GM20431 (cell line): ENCODE data around the gene ZFYVE26.

Source experiments
- in situ Hi-C: fragments of 300-500 bp; cut with MseI, MboI; formaldehyde crosslinking; loops from one replicate; pipeline ENCODE4 v1.15.0; 2020; ENCODE audit warnings: low sequenced_read_pairs; ENCODE audit not compliant: unreplicated experiment

The ZFYVE26 gene

GRCh38 chr14:67719385-67719784, 97.0 kb downstream of the ZFYVE26 start:
- in situ Hi-C loops: loop anchor here (25.0 kb wide), 1 partner anchor 307 kb away; the partner anchor contains the start of gene PLEK2

DNA sequence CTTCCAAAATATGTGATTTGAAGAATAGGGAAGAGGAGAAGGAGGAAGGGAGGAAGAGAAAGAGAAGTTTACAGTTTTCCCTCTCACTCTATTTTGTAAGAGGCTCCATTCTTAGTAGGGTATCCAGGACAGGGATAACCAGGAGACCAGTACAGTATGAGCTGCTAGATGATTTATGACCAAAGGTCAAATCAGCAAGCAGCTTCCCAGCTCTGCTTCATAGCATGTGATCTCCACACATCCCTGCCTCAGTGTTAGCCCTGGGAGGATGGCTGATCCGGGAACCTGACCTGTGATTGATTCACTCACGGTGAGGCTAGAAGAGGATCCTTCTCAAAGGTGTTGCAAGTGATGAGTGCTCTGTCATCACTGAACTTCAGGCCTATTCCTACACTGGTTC, 98.1 kb downstream of the ZFYVE26 start:
- in situ Hi-C loops: loop anchor here (25.0 kb wide), 1 partner anchor 306 kb away; the partner anchor contains the start of gene PLEK2

DNA sequence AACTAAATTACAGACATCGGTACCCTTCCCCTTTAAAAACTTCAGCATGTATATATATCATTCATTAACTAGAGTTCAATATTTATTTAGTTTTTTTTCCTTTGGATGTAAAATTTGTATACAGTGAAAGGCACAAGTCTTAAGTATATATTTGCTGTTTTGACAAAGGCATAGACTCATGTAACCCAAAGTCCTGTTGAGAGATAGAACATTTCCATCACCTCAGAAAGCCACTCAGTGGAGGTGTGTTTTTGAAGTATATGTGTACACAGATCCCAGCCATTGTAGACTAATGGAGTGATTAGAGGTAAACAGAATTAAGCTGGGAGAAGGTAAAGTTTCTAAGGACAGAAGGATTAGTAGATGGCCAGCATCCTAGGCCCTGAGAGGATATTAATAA, 99.3 kb downstream of the ZFYVE26 start:
- in situ Hi-C loops: loop anchor here (25.0 kb wide), 1 partner anchor 305 kb away; the partner anchor contains the start of gene PLEK2

GRCh38 chr14:67710209-67710608, 106.2 kb downstream of the ZFYVE26 start:
- in situ Hi-C loops: loop anchor here (25.0 kb wide), 1 partner anchor 298 kb away; the partner anchor contains the start of gene PLEK2

- in situ Hi-C loops: loop anchor here (25.0 kb wide), 1 partner anchor 297 kb away; the partner anchor contains the start of gene PLEK2
Observed at GRCh38 chr14:67709796-67710195, 106.6 kb downstream of the ZFYVE26 start.

DNA sequence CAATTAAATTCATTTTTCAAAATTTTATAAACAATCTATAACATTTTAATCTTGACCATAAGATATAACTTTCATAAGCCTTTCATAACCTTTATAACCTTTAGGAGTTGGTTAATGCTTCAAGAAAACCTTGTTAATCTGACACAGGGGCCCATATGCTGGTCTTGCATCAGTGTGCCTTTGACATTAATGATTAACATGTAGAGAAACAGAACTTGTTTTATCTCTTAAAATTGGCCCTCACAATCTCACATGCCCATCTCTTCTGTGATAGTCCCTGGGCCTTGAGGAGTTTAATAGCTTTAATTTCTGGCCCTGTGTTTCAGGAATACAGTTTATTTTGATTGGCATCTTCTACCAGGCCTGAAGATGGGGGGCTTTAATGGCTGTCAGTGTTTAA, 107.0 kb downstream of the ZFYVE26 start:
- in situ Hi-C loops: loop anchor here (25.0 kb wide), 1 partner anchor 297 kb away; the partner anchor contains the start of gene PLEK2

DNA sequence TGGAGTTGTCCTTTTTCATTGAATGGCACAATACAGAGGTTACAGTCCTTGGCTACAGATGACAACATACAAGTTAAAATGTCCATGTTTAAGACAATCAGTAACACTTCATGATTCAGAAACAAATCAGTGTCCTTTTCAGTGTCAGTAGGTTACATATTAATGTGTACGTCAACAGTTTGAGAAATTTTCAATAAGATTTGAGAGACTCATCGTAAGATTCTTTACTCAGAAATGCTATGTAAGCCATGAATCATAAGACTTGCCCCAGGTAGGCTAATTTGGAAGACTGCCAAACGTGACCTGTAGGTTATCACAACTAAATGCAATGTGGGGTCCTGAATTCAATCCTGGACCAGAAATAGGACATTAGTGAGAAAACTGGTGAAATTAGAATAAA, 111.2 kb downstream of the ZFYVE26 start:
- in situ Hi-C loops: loop anchor here (25.0 kb wide), 1 partner anchor 293 kb away; the partner anchor contains the start of gene PLEK2

GRCh38 chr14:67704484-67705089, 111.8 kb downstream of the ZFYVE26 start:
- in situ Hi-C loops: loop anchor here (25.0 kb wide), 1 partner anchor 292 kb away; the partner anchor contains the start of gene PLEK2

- in situ Hi-C loops: loop anchor here (25.0 kb wide), 1 partner anchor 292 kb away; the partner anchor contains the start of gene PLEK2
Observed at GRCh38 chr14:67703997-67704396, 112.4 kb downstream of the ZFYVE26 start.

DNA sequence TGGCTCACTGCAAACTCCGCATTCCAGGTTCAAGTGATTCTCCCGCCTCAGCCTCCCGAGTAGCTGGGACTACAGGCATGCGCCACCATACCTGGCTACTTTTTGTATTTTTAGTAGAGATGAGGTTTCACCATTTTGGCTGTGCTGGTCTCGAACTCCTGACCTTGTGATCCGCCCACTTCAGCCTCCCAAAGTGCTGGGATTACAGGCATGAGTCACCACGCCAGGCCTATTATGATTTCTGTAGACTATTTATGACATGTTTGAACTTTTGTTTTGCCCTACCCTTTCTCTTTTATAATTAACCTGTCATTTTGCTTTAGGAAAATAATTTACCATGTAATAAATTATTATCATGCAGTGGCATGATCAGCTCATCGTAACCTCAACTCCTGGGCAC, 114.9 kb downstream of the ZFYVE26 start, which contains the start of gene RDH12:
Gene RDH12, plus strand, starts transcription at position 395 of the 400 bp plus-strand sequence. CDS start 20,757 bp downstream, outside the sequence.
- in situ Hi-C loops: loop anchor here (25.0 kb wide), 1 partner anchor 289 kb away; the partner anchor contains the start of gene PLEK2

GRCh38 chr14:67698179-67698578, 118.2 kb downstream of the ZFYVE26 start:
- in situ Hi-C loops: no loop called here

- in situ Hi-C loops: no loop called here
Observed at GRCh38 chr14:67697006-67697405, 119.4 kb downstream of the ZFYVE26 start.
